Measurements from ENCODE around the gene SLC5A10. TPM values are rescaled to one million over a fixed set of nuclear protein-coding genes. Genes with fewer than 3 reads are reported as not detected.
A peak's percentile ranks its signal among the peaks of the same experiment; 100 is the strongest.
"Not testable (repeated sequence)": the region's sequence is repeated elsewhere in the genome, so short reads cannot be mapped to it uniquely, and the experiment has no call there.

SLC5A10 gene
- total and polyA plus RNA-seq, 4 donors: 0.05 to 0.23 (median 0.15) TPM

- DNase-seq (ENCODE audit: low spot score); H3K27me3 ChIP-seq (ENCODE audit: control insufficient read depth in 4 of 4, insufficient read depth in 4 of 4, low read length in 3 of 4); H3K9me3 ChIP-seq (ENCODE audit: control insufficient read depth in 4 of 4, low read length in 3 of 4); H3K36me3 ChIP-seq (ENCODE audit: control insufficient read depth in 4 of 4, insufficient read depth in 3 of 4, low read depth in 1 of 4, low read length in 3 of 4); H3K4me1 ChIP-seq (ENCODE audit: control insufficient read depth in 4 of 4, insufficient read depth in 4 of 4, low read length in 3 of 4); H3K27ac ChIP-seq (ENCODE audit: low read depth in 1 of 2, low read length in 2 of 2); H3K9ac ChIP-seq (ENCODE audit: low read depth in 1 of 2, low read length in 2 of 2); H3K4me3 ChIP-seq (ENCODE audit: low read depth in 1 of 3, low read length in 3 of 3): not testable (repeated sequence)
- WGBS: under 1% methylated on average over 12 of the region's 51 CpGs
Observed at GRCh38 chr17:19062009-19062717, 110.2 kb downstream of the SLC5A10 start.

- H3K36me3 ChIP-seq (ENCODE audit: control insufficient read depth in 4 of 4, insufficient read depth in 3 of 4, low read depth in 1 of 4, low read length in 3 of 4); H3K27me3 ChIP-seq (ENCODE audit: control insufficient read depth in 4 of 4, insufficient read depth in 4 of 4, low read length in 3 of 4); H3K4me1 ChIP-seq (ENCODE audit: control insufficient read depth in 4 of 4, insufficient read depth in 4 of 4, low read length in 3 of 4); H3K4me3 ChIP-seq (ENCODE audit: low read depth in 1 of 3, low read length in 3 of 3); DNase-seq (ENCODE audit: low spot score); H3K9me3 ChIP-seq (ENCODE audit: control insufficient read depth in 4 of 4, low read length in 3 of 4); H3K9ac ChIP-seq (ENCODE audit: low read depth in 1 of 2, low read length in 2 of 2); H3K27ac ChIP-seq (ENCODE audit: low read depth in 1 of 2, low read length in 2 of 2): not testable (repeated sequence)
- no CpG with 5 or more reads among the region's 20 CpGs for WGBS
Observed at GRCh38 chr17:19062718-19063325, 110.9 kb downstream of the SLC5A10 start.

GRCh38 chr17:19063326-19063956 is 111.5 kb downstream of the SLC5A10 start:
- H3K4me1 ChIP-seq (ENCODE audit: control insufficient read depth in 4 of 4, insufficient read depth in 4 of 4, low read length in 3 of 4); H3K9ac ChIP-seq (ENCODE audit: low read depth in 1 of 2, low read length in 2 of 2); H3K27ac ChIP-seq (ENCODE audit: low read depth in 1 of 2, low read length in 2 of 2); H3K36me3 ChIP-seq (ENCODE audit: control insufficient read depth in 4 of 4, insufficient read depth in 3 of 4, low read depth in 1 of 4, low read length in 3 of 4); H3K27me3 ChIP-seq (ENCODE audit: control insufficient read depth in 4 of 4, insufficient read depth in 4 of 4, low read length in 3 of 4); H3K4me3 ChIP-seq (ENCODE audit: low read depth in 1 of 3, low read length in 3 of 3); DNase-seq (ENCODE audit: low spot score); H3K9me3 ChIP-seq (ENCODE audit: control insufficient read depth in 4 of 4, low read length in 3 of 4): not testable (repeated sequence)
- TF ChIP-seq SP1 (IDR thresholded peaks at IDR 0.05): peak; percentile 31
- WGBS: under 1% methylated on average over 24 of the region's 44 CpGs

- not testable (repeated sequence) for H3K9ac ChIP-seq (ENCODE audit: low read depth in 1 of 2, low read length in 2 of 2); H3K27me3 ChIP-seq (ENCODE audit: control insufficient read depth in 4 of 4, insufficient read depth in 4 of 4, low read length in 3 of 4); H3K4me3 ChIP-seq (ENCODE audit: low read depth in 1 of 3, low read length in 3 of 3); H3K36me3 ChIP-seq (ENCODE audit: control insufficient read depth in 4 of 4, insufficient read depth in 3 of 4, low read depth in 1 of 4, low read length in 3 of 4); H3K9me3 ChIP-seq (ENCODE audit: control insufficient read depth in 4 of 4, low read length in 3 of 4); H3K4me1 ChIP-seq (ENCODE audit: control insufficient read depth in 4 of 4, insufficient read depth in 4 of 4, low read length in 3 of 4); H3K27ac ChIP-seq (ENCODE audit: low read depth in 1 of 2, low read length in 2 of 2)
- 0% methylated on average over 8 of the region's 17 CpGs for WGBS
- peak; percentile 25 for DNase-seq (ENCODE audit: low spot score)
Observed at GRCh38 chr17:19064378-19064777, 112.4 kb downstream of the SLC5A10 start.

- H3K9ac ChIP-seq (ENCODE audit: low read depth in 1 of 2, low read length in 2 of 2); H3K4me1 ChIP-seq (ENCODE audit: control insufficient read depth in 4 of 4, insufficient read depth in 4 of 4, low read length in 3 of 4); H3K27ac ChIP-seq (ENCODE audit: low read depth in 1 of 2, low read length in 2 of 2); H3K27me3 ChIP-seq (ENCODE audit: control insufficient read depth in 4 of 4, insufficient read depth in 4 of 4, low read length in 3 of 4); H3K4me3 ChIP-seq (ENCODE audit: low read depth in 1 of 3, low read length in 3 of 3); DNase-seq (ENCODE audit: low spot score); H3K9me3 ChIP-seq (ENCODE audit: control insufficient read depth in 4 of 4, low read length in 3 of 4); H3K36me3 ChIP-seq (ENCODE audit: control insufficient read depth in 4 of 4, insufficient read depth in 3 of 4, low read depth in 1 of 4, low read length in 3 of 4): not testable (repeated sequence)
- WGBS: no CpG with 5 or more reads among the region's 34 CpGs
Observed at GRCh38 chr17:19070318-19071168, 118.6 kb downstream of the SLC5A10 start.

Small RNA genes lying within 50 kb of the gene (small RNA-seq; reads per million reads assigned to genes)
- not detected for gene AC090286.3
- gene RF00324: not detected

Other genes with a start within 250 kb of the SLC5A10 start
- gene FBXW10, start 208.1 kb upstream of the SLC5A10 start, total RNA-seq: under 1 TPM; 0.05 to 0.08 TPM
- gene FBXW10, start 208.1 kb upstream of the SLC5A10 start, polyA plus RNA-seq: under 1 TPM; 0.20 to 0.25 TPM
- 10 to 100 TPM; 26.1 to 55.1 TPM for gene TVP23B, start 171.0 kb upstream of the SLC5A10 start, total RNA-seq
- gene TVP23B, start 171.0 kb upstream of the SLC5A10 start, polyA plus RNA-seq: 10 to 100 TPM; 25.4 to 27.0 TPM
- gene PRPSAP2, start 94.0 kb upstream of the SLC5A10 start, total RNA-seq: 10 to 100 TPM; 22.2 to 31.4 TPM
- 10 to 100 TPM; 10.2 to 11.3 TPM for gene PRPSAP2, start 94.0 kb upstream of the SLC5A10 start, polyA plus RNA-seq
- 10 to 100 TPM in 1 of 2 donors, 1 to 10 TPM in 1; 5.2 to 25.0 TPM for gene FAM83G, start 52.6 kb downstream of the SLC5A10 start, total RNA-seq
- 10 to 100 TPM in 1 of 2 donors, 1 to 10 TPM in 1; 5.3 to 17.6 TPM for gene FAM83G, start 52.6 kb downstream of the SLC5A10 start, polyA plus RNA-seq
- gene GRAP, start 94.8 kb downstream of the SLC5A10 start, total RNA-seq: 1 to 10 TPM; 4.4 to 6.5 TPM
- 1 to 10 TPM; 1.2 to 6.0 TPM for gene GRAP, start 94.8 kb downstream of the SLC5A10 start, polyA plus RNA-seq
- 1 to 10 TPM; 1.6 to 4.5 TPM for gene GRAPL, start 175.4 kb downstream of the SLC5A10 start, total RNA-seq
- under 1 TPM; 0.26 to 0.76 TPM for gene GRAPL, start 175.4 kb downstream of the SLC5A10 start, polyA plus RNA-seq

All from liver (tissue), 10 donors.